Panc1 (cell line): ENCODE data around the gene FAM236B.
"Not testable (repeated sequence)": the region's sequence is repeated elsewhere in the genome, so short reads cannot be mapped to it uniquely, and the experiment has no call there.

Source experiments
- POLR2AphosphoS5 ChIP-seq: IDR thresholded peaks from 2 replicates; pipeline ENCODE4 v1.6.1; 2012; ENCODE audit warnings: mild to moderate bottlenecking, low read depth, low read length, moderate library complexity
- REST ChIP-seq, 2 experiments: IDR thresholded peaks; 2 replicates each; pipeline ENCODE4 v1.6.1; 2011 to 2012; ENCODE audit warnings: low read depth in 2 of 2, control low read depth in 1 of 2, low read length in 1 of 2, mild to moderate bottlenecking in 1 of 2, moderate library complexity in 1 of 2; ENCODE audit not compliant: insufficient read depth in 1 of 2
- SIN3A ChIP-seq: IDR thresholded peaks from 2 replicates; pipeline ENCODE4 v1.6.1; 2012; ENCODE audit warnings: low read depth, mild to moderate bottlenecking, low read length, moderate library complexity, borderline replicate concordance; ENCODE audit not compliant: insufficient read depth
- TCF7L2 ChIP-seq: IDR thresholded peaks from 2 replicates; pipeline ENCODE4 v1.6.1; 2011; ENCODE audit warnings: mild to moderate bottlenecking, low read depth, low read length, inconsistent platforms
- TF ChIP-seq, protein P1 (sequence below): fragments of 450-650 bp; IDR thresholded peaks from 2 replicates; pipeline ENCODE4 v1.5.1; 2017; ENCODE audit warnings: mild to moderate bottlenecking

- TF ChIP-seq REST (IDR thresholded peaks at IDR 0.05; ENCODE audit: insufficient read depth in 1 of 2, low read depth in 2 of 2, low read length in 1 of 2); POLR2AphosphoS5; SIN3A; TCF7L2: not testable (repeated sequence)
- TF ChIP-seq, protein P1, sequence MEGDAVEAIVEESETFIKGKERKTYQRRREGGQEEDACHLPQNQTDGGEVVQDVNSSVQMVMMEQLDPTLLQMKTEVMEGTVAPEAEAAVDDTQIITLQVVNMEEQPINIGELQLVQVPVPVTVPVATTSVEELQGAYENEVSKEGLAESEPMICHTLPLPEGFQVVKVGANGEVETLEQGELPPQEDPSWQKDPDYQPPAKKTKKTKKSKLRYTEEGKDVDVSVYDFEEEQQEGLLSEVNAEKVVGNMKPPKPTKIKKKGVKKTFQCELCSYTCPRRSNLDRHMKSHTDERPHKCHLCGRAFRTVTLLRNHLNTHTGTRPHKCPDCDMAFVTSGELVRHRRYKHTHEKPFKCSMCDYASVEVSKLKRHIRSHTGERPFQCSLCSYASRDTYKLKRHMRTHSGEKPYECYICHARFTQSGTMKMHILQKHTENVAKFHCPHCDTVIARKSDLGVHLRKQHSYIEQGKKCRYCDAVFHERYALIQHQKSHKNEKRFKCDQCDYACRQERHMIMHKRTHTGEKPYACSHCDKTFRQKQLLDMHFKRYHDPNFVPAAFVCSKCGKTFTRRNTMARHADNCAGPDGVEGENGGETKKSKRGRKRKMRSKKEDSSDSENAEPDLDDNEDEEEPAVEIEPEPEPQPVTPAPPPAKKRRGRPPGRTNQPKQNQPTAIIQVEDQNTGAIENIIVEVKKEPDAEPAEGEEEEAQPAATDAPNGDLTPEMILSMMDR = not testable (repeated sequence)
Observed at GRCh38 chrX:72830701-72831100, 48.2 kb upstream of the FAM236B start.
